Left ventricle myocardium inferior (tissue), 1 donor: ENCODE measurements around the gene KCNK3. TPM values are rescaled to one million over a fixed set of nuclear protein-coding genes. Genes with fewer than 3 reads are reported as not detected.

Source experiments
- DNase-seq: peaks from one replicate; pipeline ENCODE4 v3.0.0-alpha.2; 2020
- H3K27ac ChIP-seq: fragments of 200-600 bp; replicated peaks from 2 replicates; pipeline ENCODE4 v1.8.0; 2021
- H3K27me3 ChIP-seq: fragments of 200-600 bp; 2 replicates; pipeline ENCODE4 v1.8.0; 2021; ENCODE audit warnings: low read depth
- H3K36me3 ChIP-seq: fragments of 200-600 bp; 2 replicates; pipeline ENCODE4 v1.8.0; 2021
- H3K4me1 ChIP-seq: fragments of 200-600 bp; 2 replicates; pipeline ENCODE4 v1.8.0; 2021
- H3K4me3 ChIP-seq: fragments of 200-600 bp; 2 replicates; pipeline ENCODE4 v1.8.0; 2021; ENCODE audit warnings: mild to moderate bottlenecking, moderate library complexity
- H3K9me3 ChIP-seq: fragments of 200-600 bp; replicated peaks from 2 replicates; pipeline ENCODE4 v1.8.0; 2021
- CTCF ChIP-seq: fragments of 200-600 bp; IDR thresholded peaks from 2 replicates; pipeline ENCODE4 v1.8.0; 2021; ENCODE audit warnings: antibody characterized with exemption, mild to moderate bottlenecking, borderline replicate concordance
- intact Hi-C: fragments of 100-400 bp; cut with micrococcal nuclease; formaldehyde crosslinking; loops from one replicate; pipeline ENCODE4 v1.11.0; 2022
- total RNA-seq: library from RNA; stranded (reverse); fragmentation: NEBNext Ultra II Directional; extraction: Animal tissue kit (Norgen Biotek cat#: 25700); gene quantifications from one replicate; pipeline ENCODE4 v1.2.1, GENCODE V29; 2021
- donor health status: DM: no; HTN: yes; CAD: no; lungs with severe emphysema.

KCNK3 gene
- total RNA-seq, 1 donor from 2014 or later: 3.2 TPM

GRCh38 chr2:26716340-26716739 lies 23.8 kb downstream of the KCNK3 start:
- intact Hi-C loops: no loop called here
- Histone ChIP-seq H3K9me3 (no peaks in the 10 kb centered on the region), H3K4me3 (no peak overlapping the region), H3K4me1 (peaks cover 56% of the 10 kb centered on the region), H3K27me3 (no peaks in the 10 kb centered on the region), H3K27ac (no peak overlapping the region), H3K36me3 (no peaks in the 10 kb centered on the region)
- no peak for DNase-seq
- TF ChIP-seq CTCF: no peak

DNA sequence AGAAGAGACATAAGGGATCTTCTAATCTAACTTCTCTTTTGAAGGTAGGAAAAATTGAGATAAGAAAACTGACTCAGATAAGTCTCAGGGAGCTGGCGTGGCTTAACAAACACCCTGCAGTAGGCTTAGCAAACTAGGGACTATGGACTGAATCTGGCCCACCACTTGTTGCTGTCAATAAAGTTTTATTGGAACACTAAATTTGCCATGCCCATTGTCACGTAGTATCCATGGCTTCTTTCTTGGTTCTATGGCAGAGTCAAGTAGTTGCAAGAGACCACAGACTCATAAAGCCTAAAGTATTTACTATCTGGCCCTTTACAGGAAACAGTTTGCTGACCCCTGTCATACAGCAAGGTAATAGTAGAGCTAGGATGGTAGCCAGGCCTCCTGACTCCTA lies 24.2 kb downstream of the KCNK3 start:
- H3K27me3 ChIP-seq: no peaks in the 10 kb centered on the region
- no peak for DNase-seq
- TF ChIP-seq CTCF: no peak
- no peaks in the 10 kb centered on the region for H3K36me3 ChIP-seq
- H3K4me3 ChIP-seq: no peak overlapping the region
- H3K27ac ChIP-seq: no peak overlapping the region
- no peaks in the 10 kb centered on the region for H3K9me3 ChIP-seq
- intact Hi-C loops: no loop called here
- H3K4me1 ChIP-seq: peaks cover 56% of the 10 kb centered on the region

- no peaks in the 10 kb centered on the region for H3K36me3 ChIP-seq
- no peaks in the 10 kb centered on the region for H3K27me3 ChIP-seq
- H3K4me1 ChIP-seq: peaks cover 54% of the 10 kb centered on the region
- no peak for TF ChIP-seq CTCF
- peak overlapping the region; percentile 46 for H3K27ac ChIP-seq
- intact Hi-C loops: no loop called here
- H3K4me3 ChIP-seq: no peak overlapping the region
- DNase-seq: no peak
- H3K9me3 ChIP-seq: no peaks in the 10 kb centered on the region
These were observed 24.8 kb downstream of the KCNK3 start for GRCh38 chr2:26717362-26717761.

GRCh38 chr2:26718949-26719686 lies 26.6 kb downstream of the KCNK3 start:
- Histone ChIP-seq H3K36me3 (no peaks in the 10 kb centered on the region), H3K4me1 (peaks cover 50% of the 10 kb centered on the region), H3K4me3 (no peak overlapping the region), H3K9me3 (no peaks in the 10 kb centered on the region), H3K27me3 (no peaks in the 10 kb centered on the region), H3K27ac (no peak overlapping the region)
- intact Hi-C loops: no loop called here
- TF ChIP-seq CTCF: no peak
- DNase-seq: no peak

DNA sequence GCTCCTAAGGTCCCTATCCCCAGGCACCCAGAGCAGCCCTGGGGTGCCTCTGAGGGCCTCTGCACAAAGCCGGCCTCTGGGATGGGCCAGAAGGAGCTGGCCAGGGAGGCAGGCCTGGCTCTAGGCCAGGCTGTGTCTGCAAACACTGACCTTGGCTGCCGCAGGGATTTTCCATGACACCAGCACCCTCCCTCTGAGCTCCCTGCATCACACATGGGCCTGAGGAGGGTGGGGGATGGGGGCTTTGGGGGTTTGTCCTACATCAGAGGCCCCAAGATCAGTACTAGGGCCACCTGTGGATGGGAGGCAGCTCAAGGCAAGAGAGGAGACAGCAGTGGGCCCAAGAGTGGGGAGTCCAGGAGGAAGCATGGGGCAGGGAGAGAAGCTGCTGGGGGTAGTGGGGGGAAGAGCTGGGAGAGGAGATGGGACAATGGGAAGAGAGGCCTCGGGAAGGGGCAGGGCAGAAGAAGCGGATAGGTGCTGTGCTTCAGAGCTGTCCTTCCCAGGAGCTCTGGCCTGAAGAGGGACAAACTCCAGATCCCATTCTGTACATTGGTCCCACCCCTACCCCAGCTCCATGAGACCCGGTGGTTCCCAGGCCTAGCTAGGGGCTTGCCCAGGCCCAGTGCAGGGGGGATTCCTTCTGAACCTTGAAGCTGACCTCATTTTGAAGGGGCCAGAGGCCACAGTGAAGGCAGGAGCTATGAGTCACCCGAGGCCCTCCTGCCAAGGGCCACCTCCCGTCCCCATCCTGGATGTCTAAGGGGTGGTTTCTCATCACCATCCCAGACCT lies 28.0 kb downstream of the KCNK3 start:
- peak; percentile 87 for DNase-seq
- Histone ChIP-seq H3K36me3 (no peaks in the 10 kb centered on the region), H3K4me3 (no peak overlapping the region), H3K27me3 (no peaks in the 10 kb centered on the region), H3K4me1 (peaks cover 62% of the 10 kb centered on the region), H3K27ac (peak overlapping the region; percentile 87), H3K9me3 (no peaks in the 10 kb centered on the region)
- intact Hi-C loops: no loop called here
- no peak for TF ChIP-seq CTCF
